Measurements from ENCODE around the gene FGF14. TPM values are rescaled to one million over a fixed set of nuclear protein-coding genes. Genes with fewer than 3 reads are reported as not detected.

The FGF14 gene
- total RNA-seq, 2 donors from 2014 or later = not detected

DNA sequence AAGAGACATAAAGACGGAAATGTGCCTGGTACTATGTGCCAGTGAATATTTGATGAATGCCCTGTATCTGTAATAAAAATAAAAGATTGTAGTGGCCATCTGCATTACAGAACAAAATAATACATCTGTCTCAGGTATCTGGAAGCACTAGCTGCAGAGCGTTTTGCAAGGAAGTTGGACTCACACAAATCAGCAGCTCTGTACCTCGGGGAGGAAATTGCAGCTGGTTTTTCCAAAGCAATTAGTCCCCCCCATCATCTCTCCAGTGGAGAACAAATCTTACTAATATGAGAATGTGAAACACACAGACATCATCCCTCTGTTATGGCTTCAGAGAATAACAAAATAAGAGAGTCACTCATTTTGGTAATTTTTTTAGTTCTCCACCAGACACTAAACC, 704.1 kb downstream of the FGF14 start:
- Mint-ChIP-seq H3K36me3 (no peaks in the 10 kb centered on the region), H3K27ac (no peak overlapping the region), H3K9me3 (no peaks in the 10 kb centered on the region)
- no peak for DNase-seq (ENCODE audit: low spot score in 2 of 2)
- no peak for ATAC-seq

DNA sequence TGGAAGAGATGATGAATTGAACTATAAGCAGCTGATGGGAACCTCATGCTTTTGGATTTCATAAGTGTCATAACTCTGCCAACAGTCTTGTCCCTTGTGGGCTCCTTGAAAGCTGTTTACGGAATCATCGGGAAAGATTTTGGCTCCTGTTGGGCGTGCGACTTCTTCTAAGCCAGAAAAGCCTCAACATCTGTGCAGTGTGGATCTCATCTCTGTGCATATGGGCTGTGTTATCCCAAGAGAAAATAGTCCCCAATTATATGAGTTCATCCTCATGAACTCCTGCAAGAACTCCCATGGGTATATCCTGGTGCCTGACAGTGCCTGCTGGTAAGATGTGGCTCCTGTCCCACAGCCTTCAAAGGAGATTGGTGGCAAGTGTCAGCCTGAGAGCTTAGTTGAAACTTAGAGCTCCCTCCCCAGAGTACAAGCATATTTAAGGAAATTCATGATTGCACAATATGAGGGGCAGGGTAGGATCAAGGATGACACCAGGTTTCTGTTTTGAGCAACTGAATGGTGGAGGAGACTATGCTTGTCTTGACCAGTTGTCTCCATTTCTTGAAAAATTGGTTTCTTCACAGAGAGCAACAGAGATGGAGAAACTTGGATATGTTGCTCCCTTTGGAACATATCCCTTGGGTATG, 705.9 kb downstream of the FGF14 start:
- ATAC-seq (no peak), DNase-seq (ENCODE audit: low spot score in 2 of 2) (no peak)
- no peaks in the 10 kb centered on the region for H3K36me3 Mint-ChIP-seq
- no peak overlapping the region for H3K27ac Mint-ChIP-seq
- H3K9me3 Mint-ChIP-seq = no peaks in the 10 kb centered on the region

DNA sequence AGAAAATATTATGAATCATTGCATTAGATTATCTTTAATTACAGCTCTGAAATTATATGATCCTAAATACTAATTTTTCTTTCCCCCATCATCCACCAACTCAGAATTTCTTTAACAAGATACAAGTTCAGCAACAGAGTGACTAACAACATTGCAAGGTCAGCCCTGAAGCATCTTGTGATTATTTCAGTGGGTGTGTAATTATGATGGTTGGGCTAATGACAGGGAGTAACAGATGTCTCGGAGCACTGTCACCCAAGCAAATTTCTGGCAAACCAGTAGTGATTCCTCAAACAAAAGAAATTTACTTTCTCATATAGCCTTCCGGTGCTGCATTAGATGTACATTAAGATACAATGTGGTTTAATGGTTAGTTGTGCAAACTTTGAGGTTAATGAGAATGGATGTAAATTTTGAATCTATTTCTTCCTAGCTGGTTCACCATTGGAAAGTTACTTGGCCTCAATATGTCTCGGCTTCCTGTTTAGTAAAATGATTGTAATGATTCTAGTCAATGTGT, 710.4 kb downstream of the FGF14 start:
- Mint-ChIP-seq H3K9me3 (no peaks in the 10 kb centered on the region), H3K36me3 (no peaks in the 10 kb centered on the region), H3K27ac (no peak overlapping the region)
- ATAC-seq = no peak
- no peak for DNase-seq (ENCODE audit: low spot score in 2 of 2)

DNA sequence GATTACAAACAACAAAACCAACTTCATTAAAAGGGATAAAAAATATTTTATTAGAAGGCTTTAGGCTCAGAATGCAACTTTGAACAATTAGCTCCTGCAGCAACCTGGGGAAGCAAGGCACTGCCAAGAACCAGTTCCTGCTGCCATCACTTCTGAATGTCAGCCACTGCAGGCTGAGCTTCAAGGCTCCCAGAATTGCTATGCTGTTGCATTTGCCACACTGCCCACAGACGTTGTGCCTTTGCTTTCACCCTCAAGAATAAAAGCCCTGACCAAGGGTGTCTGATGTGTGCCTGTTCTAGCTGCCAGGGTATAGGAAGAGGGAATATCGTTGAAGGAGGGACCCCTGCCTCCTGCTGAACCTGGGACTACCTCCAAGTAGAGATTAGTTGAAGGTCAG, 711.0 kb downstream of the FGF14 start:
- no peaks in the 10 kb centered on the region for H3K36me3 Mint-ChIP-seq
- no peaks in the 10 kb centered on the region for H3K9me3 Mint-ChIP-seq
- DNase-seq (ENCODE audit: low spot score in 2 of 2) (no peak), ATAC-seq (no peak)
- H3K27ac Mint-ChIP-seq = no peak overlapping the region

DNA sequence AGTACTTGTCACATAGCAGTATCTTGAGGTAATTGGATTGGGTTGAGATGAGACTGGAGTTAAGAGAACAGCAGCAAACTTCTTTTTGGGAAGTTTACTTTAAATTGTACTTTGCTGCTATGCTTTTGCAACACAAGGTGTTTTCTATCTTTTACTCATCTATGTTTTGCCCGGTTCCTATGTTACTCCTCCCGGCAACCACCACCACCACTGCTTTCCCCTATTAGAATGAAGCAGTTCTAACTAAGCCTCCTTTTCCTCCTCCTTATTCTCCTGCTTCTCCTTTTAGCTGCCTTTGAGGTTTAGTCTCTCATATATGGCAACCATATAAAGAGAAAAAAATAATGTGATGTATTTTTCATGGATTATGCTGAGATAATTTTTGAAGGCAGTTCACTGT, 715.8 kb downstream of the FGF14 start:
- ATAC-seq (no peak), DNase-seq (ENCODE audit: low spot score in 2 of 2) (no peak)
- Mint-ChIP-seq H3K9me3 (no peaks in the 10 kb centered on the region), H3K36me3 (no peaks in the 10 kb centered on the region), H3K27ac (no peak overlapping the region)

DNA sequence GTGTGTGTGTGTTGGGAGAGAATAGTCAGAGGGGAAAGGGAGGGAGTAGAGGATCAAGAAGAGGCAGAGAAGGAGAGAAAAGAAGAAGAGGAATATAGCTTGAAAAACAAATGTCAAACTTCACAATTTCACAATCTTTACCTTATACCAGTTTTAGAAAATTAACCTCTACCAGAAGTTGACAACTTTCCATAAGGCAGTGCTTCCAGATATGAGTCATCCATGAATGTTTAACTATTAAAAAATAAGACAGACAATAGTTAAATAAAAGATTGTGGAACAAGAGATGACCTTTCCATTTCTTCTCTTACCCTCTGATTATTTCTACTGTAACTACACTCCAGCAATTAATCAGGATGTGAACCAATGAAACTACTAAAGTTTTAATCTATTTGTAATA, 720.0 kb downstream of the FGF14 start:
- H3K36me3 Mint-ChIP-seq = no peaks in the 10 kb centered on the region
- DNase-seq (ENCODE audit: low spot score in 2 of 2) (no peak), ATAC-seq (no peak)
- H3K27ac Mint-ChIP-seq = no peak overlapping the region
- H3K9me3 Mint-ChIP-seq = no peaks in the 10 kb centered on the region

DNA sequence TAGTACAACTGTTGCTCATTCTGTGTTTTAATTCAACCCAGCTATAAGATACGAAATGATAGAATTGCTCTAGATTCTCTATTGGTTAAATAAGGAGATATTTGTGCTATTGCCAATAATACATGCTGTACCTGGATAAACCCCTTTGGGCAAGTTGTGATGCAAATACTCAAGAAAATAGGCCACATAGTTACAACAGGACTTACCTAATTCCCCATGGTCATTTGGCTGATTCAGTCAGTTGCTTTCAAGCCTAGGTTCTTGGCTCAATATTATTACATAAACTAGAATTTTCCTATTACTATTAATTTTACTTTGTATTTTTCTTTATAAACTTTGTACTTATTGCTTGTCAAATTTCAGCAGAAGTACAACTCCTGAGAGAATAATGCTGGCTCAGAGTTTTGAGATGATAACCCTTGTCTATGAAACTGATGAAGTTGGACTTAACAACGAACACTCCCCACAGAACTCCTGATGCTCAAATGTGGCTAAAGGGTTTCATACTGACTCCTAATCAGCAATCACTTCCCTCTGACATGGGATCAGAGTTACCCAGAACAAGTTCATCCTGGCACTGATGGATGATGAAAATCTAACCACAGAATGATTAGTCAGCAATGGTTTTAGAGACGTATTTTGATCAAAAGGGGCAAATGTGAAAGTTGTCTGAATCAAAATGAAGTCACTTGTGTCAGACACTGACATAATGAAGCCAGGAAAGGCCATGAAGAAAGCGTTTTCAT, 728.3 kb downstream of the FGF14 start:
- H3K36me3 Mint-ChIP-seq = no peaks in the 10 kb centered on the region
- peak in 1 of 2 donors; percentile 22 for ATAC-seq
- DNase-seq (ENCODE audit: low spot score in 2 of 2) = no peak
- peaks cover 0 to 12% of the 10 kb centered on the region in 2 donors for H3K9me3 Mint-ChIP-seq
- no peak overlapping the region for H3K27ac Mint-ChIP-seq

DNA sequence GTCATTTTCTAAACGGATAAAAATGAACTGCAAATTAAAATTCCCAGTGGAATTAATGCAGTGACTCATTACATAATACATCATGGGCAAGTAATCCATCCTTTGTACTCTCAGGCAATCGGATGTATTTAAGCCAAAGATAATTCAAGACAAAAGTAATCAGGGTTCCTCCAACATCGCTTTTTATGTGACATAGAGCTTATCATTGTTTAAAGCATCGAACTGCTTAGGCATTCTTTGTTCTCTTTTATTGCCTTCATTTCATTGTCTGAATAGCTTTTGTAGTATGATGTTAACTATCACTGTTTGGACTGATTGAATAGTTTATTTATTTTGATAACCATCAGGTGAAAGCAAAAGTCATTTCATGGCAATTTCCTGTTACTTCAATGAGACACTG, 740.0 kb downstream of the FGF14 start:
- Mint-ChIP-seq H3K36me3 (peaks cover 0 to 5% of the 10 kb centered on the region in 2 donors), H3K9me3 (no peaks in the 10 kb centered on the region), H3K27ac (no peak overlapping the region)
- DNase-seq (ENCODE audit: low spot score in 2 of 2) (no peak), ATAC-seq (no peak)

Other genes starting within 250 kb of the FGF14 start
- gene TPP2, start 194.9 kb upstream of the FGF14 start, total RNA-seq = 10 to 100 TPM; 62.4 to 62.7 TPM

Data from activated naive CD4-positive, alpha-beta T cell treated with anti-CD3 and anti-CD28 coated beads, Interleukin-2, amount 50 U/mL, for 72 hours (primary cell).